ENCODE data around the gene PHF2.
"Not testable (repeated sequence)": the region's sequence is repeated elsewhere in the genome, so short reads cannot be mapped to it uniquely, and the experiment has no call there.

Gene PHF2

GRCh38 chr9:93662016-93662638 lies 85.7 kb downstream of the PHF2 start:
- Mint-ChIP-seq H3K27me3 (no peaks in the 10 kb centered on the region), H3K9me3 (ENCODE audit: low read depth) (no peaks in the 10 kb centered on the region), H3K4me3 (no peak overlapping the region), H3K36me3 (peaks cover 2% of the 10 kb centered on the region), H3K27ac (no peak overlapping the region), H3K4me1 (ENCODE audit: low read depth) (no peaks in the 10 kb centered on the region)

- Mint-ChIP-seq H3K27ac (no peak overlapping the region), H3K36me3 (peaks cover 2% of the 10 kb centered on the region), H3K9me3 (ENCODE audit: low read depth) (no peaks in the 10 kb centered on the region), H3K4me1 (ENCODE audit: low read depth) (no peaks in the 10 kb centered on the region), H3K27me3 (no peaks in the 10 kb centered on the region), H3K4me3 (no peak overlapping the region)
Measured at GRCh38 chr9:93662952-93663572, 86.7 kb downstream of the PHF2 start.

GRCh38 chr9:93663877-93664548 lies 87.6 kb downstream of the PHF2 start:
- H3K4me1 Mint-ChIP-seq (ENCODE audit: low read depth), result no peaks in the 10 kb centered on the region
- no peak overlapping the region for H3K4me3 Mint-ChIP-seq
- no peaks in the 10 kb centered on the region for H3K9me3 Mint-ChIP-seq (ENCODE audit: low read depth)
- no peaks in the 10 kb centered on the region for H3K27me3 Mint-ChIP-seq
- H3K36me3 Mint-ChIP-seq, result peaks cover 2% of the 10 kb centered on the region
- no peak overlapping the region for H3K27ac Mint-ChIP-seq

DNA sequence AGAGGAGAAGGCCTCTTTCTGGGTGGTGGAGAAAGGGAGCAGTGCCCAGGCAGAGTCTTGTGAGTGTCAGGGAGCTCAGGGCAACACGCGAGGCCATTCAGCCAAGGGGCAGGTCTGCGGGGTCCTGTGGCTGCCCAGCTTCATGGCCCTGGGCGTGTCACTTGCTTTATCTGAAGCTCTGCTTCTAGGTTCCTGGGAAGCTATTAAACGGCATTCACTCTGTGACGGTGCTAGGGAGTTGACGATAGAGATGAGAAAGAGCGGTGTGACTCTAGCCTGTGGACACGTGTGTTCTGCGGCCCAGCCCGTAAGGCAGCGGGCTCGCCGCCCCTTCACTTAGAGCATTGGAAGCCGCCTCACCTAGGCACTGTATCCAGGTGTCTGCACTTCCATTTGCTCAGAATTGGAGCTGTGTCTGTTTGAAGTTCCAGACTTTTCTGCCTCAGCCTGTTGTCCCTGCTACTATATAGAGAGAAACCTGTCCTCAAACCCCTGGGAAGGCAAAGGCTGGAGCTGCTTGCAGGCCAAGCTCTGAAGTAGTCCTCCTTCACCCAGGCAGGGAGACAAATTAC lies 88.3 kb downstream of the PHF2 start:
- no peaks in the 10 kb centered on the region for H3K4me1 Mint-ChIP-seq (ENCODE audit: low read depth)
- peaks cover 2% of the 10 kb centered on the region for H3K36me3 Mint-ChIP-seq
- no peaks in the 10 kb centered on the region for H3K9me3 Mint-ChIP-seq (ENCODE audit: low read depth)
- H3K27me3 Mint-ChIP-seq, result no peaks in the 10 kb centered on the region
- H3K4me3 Mint-ChIP-seq, result no peak overlapping the region
- H3K27ac Mint-ChIP-seq, result no peak overlapping the region

GRCh38 chr9:93665128-93665636 lies 88.8 kb downstream of the PHF2 start:
- no peaks in the 10 kb centered on the region for H3K9me3 Mint-ChIP-seq (ENCODE audit: low read depth)
- H3K4me3 Mint-ChIP-seq, result no peak overlapping the region
- no peaks in the 10 kb centered on the region for H3K36me3 Mint-ChIP-seq
- no peaks in the 10 kb centered on the region for H3K4me1 Mint-ChIP-seq (ENCODE audit: low read depth)
- no peaks in the 10 kb centered on the region for H3K27me3 Mint-ChIP-seq
- no peak overlapping the region for H3K27ac Mint-ChIP-seq

GRCh38 chr9:93665637-93666438 lies 89.5 kb downstream of the PHF2 start:
- no peaks in the 10 kb centered on the region for H3K4me1 Mint-ChIP-seq (ENCODE audit: low read depth)
- H3K4me3 Mint-ChIP-seq, result no peak overlapping the region
- H3K27ac Mint-ChIP-seq, result no peak overlapping the region
- no peaks in the 10 kb centered on the region for H3K36me3 Mint-ChIP-seq
- no peaks in the 10 kb centered on the region for H3K9me3 Mint-ChIP-seq (ENCODE audit: low read depth)
- H3K27me3 Mint-ChIP-seq, result no peaks in the 10 kb centered on the region

DNA sequence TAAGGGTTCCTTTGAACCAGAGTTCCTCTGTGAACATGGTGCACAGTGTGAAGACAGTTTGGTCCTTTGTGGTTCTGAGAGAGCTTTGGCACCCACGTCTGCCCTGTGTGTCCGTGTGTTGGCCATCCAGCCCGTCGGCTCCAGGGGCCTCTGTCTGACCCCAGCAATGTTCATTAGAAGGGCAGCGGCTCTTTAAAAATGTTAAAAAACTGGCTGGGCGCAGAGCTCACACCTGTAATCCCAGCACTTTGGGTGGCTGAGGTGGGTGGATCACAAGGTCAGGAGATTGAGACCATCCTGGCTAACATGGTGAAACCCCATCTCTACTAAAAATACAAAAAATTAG lies 90.0 kb downstream of the PHF2 start:
- not testable (repeated sequence) for H3K4me3 Mint-ChIP-seq; H3K9me3 Mint-ChIP-seq (ENCODE audit: low read depth); H3K36me3 Mint-ChIP-seq; H3K4me1 Mint-ChIP-seq (ENCODE audit: low read depth); H3K27ac Mint-ChIP-seq; H3K27me3 Mint-ChIP-seq

- H3K27me3 Mint-ChIP-seq, result no peaks in the 10 kb centered on the region
- H3K36me3 Mint-ChIP-seq, result no peaks in the 10 kb centered on the region
- no peak overlapping the region for H3K27ac Mint-ChIP-seq
- H3K9me3 Mint-ChIP-seq (ENCODE audit: low read depth), result no peaks in the 10 kb centered on the region
- no peaks in the 10 kb centered on the region for H3K4me1 Mint-ChIP-seq (ENCODE audit: low read depth)
- no peak overlapping the region for H3K4me3 Mint-ChIP-seq
Measured at GRCh38 chr9:93667006-93667405, 90.6 kb downstream of the PHF2 start.

DNA sequence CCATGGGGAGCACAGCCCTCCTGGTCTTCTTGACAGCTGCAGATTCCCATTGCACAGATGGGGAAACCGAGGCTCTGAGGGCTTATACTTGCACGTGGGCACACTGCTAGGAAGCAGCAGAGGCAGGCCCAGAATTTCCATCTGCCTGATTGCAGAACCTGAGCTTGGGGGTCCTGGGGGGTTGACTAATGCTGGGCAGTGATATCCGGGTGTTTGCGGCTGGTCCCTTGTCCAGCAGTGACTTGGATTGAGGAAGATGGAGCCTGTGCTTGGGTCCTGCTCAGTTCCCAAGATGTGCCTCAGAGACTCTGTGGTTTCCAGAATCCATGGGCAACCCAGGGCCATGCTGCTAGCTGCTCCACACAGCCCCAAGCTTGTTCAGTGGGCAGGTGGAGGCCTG lies 91.2 kb downstream of the PHF2 start:
- H3K4me3 Mint-ChIP-seq, result no peak overlapping the region
- H3K9me3 Mint-ChIP-seq (ENCODE audit: low read depth), result no peaks in the 10 kb centered on the region
- no peaks in the 10 kb centered on the region for H3K4me1 Mint-ChIP-seq (ENCODE audit: low read depth)
- H3K36me3 Mint-ChIP-seq, result no peaks in the 10 kb centered on the region
- H3K27ac Mint-ChIP-seq, result no peak overlapping the region
- no peaks in the 10 kb centered on the region for H3K27me3 Mint-ChIP-seq

DNA sequence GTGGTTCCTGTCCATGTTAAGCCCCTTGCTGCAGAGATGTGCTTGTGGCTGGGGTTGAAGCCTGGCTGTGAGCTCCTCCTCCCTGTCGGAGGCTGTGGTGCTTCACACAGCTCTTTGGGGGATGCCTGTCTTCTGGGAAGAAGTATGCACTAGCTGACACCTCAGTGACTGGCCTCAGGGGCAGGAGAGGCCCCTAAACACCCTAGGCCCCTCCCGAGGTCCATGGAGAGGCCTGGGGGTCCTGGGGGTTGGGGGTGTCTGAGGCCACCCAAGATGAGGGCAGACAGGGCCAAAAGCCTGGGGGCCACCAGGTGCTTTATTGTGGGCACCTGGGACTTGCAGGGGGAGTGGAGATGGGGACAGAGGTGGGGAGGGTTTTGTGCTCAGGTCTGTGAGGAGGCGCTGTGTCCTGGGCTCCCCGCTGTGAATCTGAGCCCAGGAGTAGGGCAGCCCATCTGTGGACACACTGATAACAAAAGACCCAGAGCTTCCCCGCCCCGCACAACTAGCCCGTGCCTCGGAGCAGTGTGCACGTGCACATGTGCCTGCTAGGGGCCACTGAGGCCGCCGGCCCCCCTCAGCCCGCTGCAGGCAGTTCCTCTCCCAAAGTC lies 92.0 kb downstream of the PHF2 start:
- Mint-ChIP-seq H3K4me3 (no peak overlapping the region), H3K36me3 (no peaks in the 10 kb centered on the region), H3K27me3 (no peaks in the 10 kb centered on the region), H3K9me3 (ENCODE audit: low read depth) (no peaks in the 10 kb centered on the region), H3K4me1 (ENCODE audit: low read depth) (no peaks in the 10 kb centered on the region), H3K27ac (no peak overlapping the region)

- no peaks in the 10 kb centered on the region for H3K36me3 Mint-ChIP-seq
- H3K4me3 Mint-ChIP-seq, result no peak overlapping the region
- no peaks in the 10 kb centered on the region for H3K9me3 Mint-ChIP-seq (ENCODE audit: low read depth)
- H3K27ac Mint-ChIP-seq, result peak overlapping the region; percentile 46
- H3K27me3 Mint-ChIP-seq, result no peaks in the 10 kb centered on the region
- no peaks in the 10 kb centered on the region for H3K4me1 Mint-ChIP-seq (ENCODE audit: low read depth)
Measured at GRCh38 chr9:93669116-93669957, 93.0 kb downstream of the PHF2 start.

DNA sequence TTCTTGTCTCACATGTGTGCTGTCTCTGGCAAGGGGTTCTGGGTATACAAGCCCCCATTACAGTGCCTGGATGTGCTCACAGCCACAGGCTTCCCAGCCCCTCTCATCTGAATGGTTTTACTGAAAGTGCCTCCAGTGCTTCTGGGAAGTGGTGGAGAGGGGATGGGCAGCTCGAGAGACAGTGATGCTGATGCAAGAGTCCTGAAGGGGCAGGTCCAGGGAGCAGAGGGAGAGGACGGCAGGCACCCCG lies 93.5 kb downstream of the PHF2 start:
- Mint-ChIP-seq H3K4me1 (ENCODE audit: low read depth) (no peaks in the 10 kb centered on the region), H3K36me3 (no peaks in the 10 kb centered on the region), H3K9me3 (ENCODE audit: low read depth) (no peaks in the 10 kb centered on the region), H3K27ac (peak overlapping the region; percentile 50), H3K4me3 (no peak overlapping the region), H3K27me3 (no peaks in the 10 kb centered on the region)

DNA sequence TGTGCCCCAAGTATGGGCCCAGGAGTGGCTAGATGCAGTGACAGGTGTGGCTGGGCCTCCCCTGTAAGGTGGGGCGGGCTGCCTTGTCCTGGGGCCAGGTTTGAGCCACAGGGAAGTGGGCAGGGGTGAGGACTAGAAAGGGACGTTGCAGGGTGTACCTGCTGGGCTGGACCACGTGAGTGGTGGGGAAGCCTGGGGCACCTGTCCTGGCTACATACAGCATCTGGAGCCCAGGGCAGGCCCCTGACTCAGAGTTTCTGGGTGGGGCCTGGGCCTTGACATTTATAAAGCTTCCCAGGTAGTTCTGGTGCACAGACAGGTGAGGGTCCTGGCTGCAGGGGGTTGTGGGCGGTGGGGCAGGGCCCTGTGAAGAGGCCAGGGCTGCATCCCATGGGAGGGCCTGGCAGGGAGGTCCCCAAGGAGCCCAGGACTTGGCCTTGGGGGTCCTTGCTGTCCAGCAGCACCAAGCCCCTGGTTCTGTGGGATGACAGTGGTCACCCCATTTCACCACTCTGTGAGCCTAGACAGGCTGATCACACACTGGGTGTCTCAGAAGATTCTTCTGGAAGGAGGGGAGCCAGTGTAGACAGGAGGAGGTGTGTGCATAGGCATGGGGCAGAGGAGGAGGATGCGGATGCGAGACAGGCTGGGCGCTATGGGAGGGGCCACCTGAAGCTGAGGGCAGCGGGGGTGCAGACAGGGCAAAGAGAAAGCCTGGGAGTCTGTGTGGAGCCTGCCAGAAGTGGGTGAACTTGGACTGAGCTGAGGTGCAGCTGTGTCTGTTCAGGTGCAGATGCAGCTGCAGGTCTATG lies 94.0 kb downstream of the PHF2 start:
- Mint-ChIP-seq H3K36me3 (no peaks in the 10 kb centered on the region), H3K4me3 (no peak overlapping the region), H3K27ac (no peak overlapping the region), H3K9me3 (ENCODE audit: low read depth) (no peaks in the 10 kb centered on the region), H3K27me3 (no peaks in the 10 kb centered on the region), H3K4me1 (ENCODE audit: low read depth) (no peaks in the 10 kb centered on the region)

DNA sequence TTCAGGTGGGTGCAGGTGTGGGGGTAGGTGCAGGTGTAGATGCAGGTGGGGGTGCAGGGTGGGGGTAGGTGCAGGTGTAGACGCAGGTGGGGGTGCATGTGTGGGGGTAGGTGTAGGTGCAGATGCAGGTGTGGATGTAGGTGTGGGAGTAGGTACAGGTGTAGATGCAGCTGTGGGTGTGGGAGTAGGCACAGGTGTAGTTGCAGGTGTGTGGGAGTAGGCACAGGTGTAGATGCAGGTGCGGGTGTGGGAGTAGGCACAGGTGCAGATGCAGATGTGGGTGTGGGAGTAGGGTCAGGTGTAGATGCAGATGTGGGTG lies 94.6 kb downstream of the PHF2 start:
- Mint-ChIP-seq H3K9me3 (ENCODE audit: low read depth) (no peaks in the 10 kb centered on the region), H3K4me1 (ENCODE audit: low read depth) (no peaks in the 10 kb centered on the region), H3K4me3 (no peak overlapping the region), H3K27ac (no peak overlapping the region), H3K27me3 (no peaks in the 10 kb centered on the region), H3K36me3 (no peaks in the 10 kb centered on the region)
